T47D (cell line): ENCODE data around the gene C3orf62.

Experiments used
- DNase-seq, 2 experiments: peaks; one replicate each; pipeline versions ENCODE4 v3.0.0 to v3.0.0-alpha.2; 2011 to 2012; ENCODE audit warnings: low read depth in 1 of 2, low spot score in 1 of 2
- JUND ChIP-seq: IDR thresholded peaks from 2 replicates; pipeline ENCODE4 v1.6.1; 2012; ENCODE audit warnings: low read depth
- in situ Hi-C: cut with HindIII; loops from 2 replicates; pipeline ENCODE4 v1.10.0; 2016; ENCODE audit warnings: low sequenced_read_pairs, low pct_unique_long_range_greater_than_20kb

C3orf62 gene

GRCh38 chr3:49276475-49277382, at the start of gene C3orf62:
Gene C3orf62 (minus strand): TSS chr3:49277232. CDS start chr3:49276872, 360 bp downstream.
- no peak for TF ChIP-seq JUND
- in situ Hi-C loops: no loop called here
- no peak for DNase-seq

DNA sequence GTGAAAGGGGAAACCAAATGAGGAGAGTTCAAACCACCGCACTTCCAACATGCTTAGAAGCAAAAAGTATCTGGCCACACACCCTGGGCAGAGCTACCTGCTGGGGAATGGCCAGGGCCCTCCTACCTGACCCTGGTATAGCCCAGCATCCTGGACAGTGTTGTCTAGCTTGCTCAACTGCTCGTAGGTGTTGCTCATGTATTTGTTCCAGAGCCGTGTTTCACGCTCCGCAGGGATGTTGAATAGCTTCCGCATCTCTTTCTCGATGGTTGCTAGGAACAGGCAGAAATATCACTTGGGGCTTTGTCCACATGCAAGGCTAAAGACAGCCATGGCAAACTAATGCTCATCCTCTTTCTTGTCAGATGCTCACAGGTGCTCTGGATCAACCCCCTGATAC, 47.7 kb upstream of the C3orf62 start:
- in situ Hi-C loops: no loop called here
- TF ChIP-seq JUND: no peak
- no peak for DNase-seq

DNA sequence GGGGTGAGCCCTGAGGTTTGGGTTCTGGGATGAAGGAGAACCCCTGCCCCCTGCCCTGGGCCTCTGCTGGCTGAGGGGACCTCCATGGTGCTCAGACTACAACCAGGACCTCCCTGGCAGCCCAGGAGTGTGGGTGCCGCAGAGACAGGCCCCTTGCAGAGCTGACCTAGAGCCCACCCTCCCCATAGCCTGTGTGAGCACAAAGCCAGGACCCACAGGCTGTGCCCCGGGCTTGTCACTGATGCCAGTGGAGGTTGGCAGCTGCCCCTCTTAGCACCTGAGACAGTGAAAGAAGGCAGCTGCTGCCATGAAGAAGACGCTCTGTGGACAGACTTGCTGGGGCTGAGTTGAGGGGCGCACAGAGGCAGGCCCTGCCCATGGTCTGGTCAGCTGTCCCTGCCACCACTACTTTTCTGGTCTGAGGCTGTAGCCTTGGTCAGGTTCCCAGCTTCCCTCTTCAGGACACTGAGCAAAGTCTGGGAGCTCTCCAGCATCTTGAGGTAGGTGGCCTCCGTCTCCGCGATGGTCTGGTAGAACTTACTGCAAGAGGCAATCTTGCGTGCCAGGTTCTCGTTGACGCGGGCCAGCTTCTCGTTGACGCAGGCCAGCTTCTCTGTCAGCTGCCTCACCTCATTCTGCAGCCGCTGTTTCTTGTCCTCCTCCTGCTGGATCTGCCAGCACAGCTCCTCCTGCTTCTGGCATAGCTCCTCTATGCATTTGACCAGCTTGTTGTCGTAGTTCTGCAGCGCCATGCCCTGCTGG, 39.8 kb upstream of the C3orf62 start:
- in situ Hi-C loops: no loop called here
- no peak for DNase-seq
- TF ChIP-seq JUND: no peak

DNA sequence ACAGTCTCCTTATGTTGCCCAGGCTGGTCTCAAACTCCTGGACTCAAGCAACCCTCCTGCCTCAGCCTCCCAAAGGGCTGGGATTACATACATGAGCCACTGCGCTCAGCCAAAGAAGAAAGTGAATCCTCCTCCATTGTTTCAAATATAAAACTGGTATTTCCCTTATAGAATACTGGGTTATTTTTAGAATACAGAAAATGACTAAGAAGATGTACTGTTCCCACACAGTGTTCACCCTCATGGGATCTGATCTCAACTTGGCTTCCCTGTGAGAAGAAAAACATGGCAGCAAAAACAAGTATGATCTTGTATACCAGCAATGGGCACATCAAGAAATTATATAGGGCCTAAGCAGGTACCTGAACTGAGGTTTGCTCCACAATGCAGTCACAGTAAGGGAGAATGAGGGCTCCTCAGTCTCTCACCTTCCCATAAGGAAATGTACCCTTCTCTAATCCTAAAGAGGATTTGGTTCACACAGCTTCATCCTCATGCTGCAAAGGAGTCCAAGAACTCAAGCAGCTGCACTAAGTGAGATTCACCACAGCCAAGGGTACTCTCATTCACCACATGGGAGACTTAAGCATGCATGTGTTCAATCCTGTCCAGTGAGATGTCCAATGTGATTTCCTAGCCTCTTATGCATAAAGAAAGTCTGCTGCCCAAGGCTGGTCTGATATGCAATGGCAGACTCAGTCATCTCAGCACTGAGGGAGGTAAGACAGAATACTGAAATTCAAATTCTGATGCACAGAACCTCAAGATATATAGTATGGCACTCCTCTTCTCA, 37.1 kb upstream of the C3orf62 start:
- no peak for DNase-seq
- in situ Hi-C loops: no loop called here
- TF ChIP-seq JUND: no peak

GRCh38 chr3:49311283-49311682, 34.3 kb upstream of the C3orf62 start:
- in situ Hi-C loops: no loop called here
- no peak for DNase-seq
- no peak for TF ChIP-seq JUND

DNA sequence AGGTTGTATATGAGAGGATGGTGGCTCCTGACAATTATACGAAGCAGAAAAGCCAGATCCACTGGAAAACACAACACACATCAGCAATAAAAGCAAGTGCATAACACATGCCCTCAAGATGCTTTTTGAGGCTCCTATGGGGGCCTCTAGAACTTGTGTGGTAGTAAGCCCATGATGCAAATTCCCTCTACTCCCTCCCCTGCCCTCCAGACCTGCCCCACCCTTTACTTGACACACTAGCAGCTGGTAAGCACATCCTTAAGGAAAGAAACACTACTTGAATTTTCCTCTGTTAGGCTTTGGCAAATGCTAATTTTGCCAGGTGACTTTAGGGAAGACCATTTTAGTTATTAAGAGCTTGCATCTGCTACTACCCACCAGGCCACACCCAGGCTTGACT, 33.6 kb upstream of the C3orf62 start:
- in situ Hi-C loops: no loop called here

DNA sequence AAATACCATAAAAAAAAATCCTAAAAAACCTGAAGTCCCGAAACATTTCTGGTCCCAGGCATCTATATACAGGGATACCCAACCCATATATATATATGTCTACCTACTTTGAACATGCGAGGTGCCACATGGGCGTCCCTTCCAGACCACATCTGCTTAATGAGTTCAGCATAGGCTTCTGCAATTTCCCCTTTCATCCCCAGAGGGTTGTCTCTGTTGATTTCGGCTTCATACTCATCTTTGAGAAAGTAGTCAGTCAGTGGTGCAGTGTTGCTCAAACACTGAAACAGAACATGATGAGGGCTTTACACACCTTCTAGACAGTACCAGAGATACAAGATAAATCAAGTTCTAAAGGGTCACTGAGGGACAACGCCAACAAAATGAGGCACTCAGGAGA, 28.6 kb upstream of the C3orf62 start:
- in situ Hi-C loops: no loop called here
- DNase-seq: no peak
- no peak for TF ChIP-seq JUND

More for the DNA sequence above, 33.6 kb upstream of the C3orf62 start:
- TF ChIP-seq JUND: no peak
- no peak for DNase-seq

GRCh38 chr3:49302613-49303012, 25.6 kb upstream of the C3orf62 start:
- no peak for DNase-seq
- in situ Hi-C loops: no loop called here
- no peak for TF ChIP-seq JUND

DNA sequence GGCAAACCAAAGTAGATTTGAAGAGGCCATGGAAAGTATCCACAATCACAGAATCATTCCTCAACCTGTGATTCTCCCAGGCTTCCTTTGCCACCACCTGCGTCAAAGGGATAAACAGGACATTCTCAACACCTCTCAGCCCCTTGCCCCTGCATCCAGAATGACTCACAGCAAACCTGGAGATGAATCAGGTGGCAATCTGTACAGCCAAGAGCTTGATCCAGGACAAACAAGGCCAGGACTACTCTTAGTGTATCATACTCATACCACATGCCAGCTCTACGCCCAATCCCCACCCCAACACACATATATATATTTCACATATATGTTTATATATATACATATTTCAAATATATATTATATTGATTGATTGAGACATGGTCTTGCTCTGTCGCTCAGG, 23.6 kb upstream of the C3orf62 start:
- in situ Hi-C loops: no loop called here
- no peak for DNase-seq
- TF ChIP-seq JUND: no peak

- no peak for TF ChIP-seq JUND
- in situ Hi-C loops: no loop called here
- no peak for DNase-seq
Measured at GRCh38 chr3:49298511-49298910, 21.5 kb upstream of the C3orf62 start.

DNA sequence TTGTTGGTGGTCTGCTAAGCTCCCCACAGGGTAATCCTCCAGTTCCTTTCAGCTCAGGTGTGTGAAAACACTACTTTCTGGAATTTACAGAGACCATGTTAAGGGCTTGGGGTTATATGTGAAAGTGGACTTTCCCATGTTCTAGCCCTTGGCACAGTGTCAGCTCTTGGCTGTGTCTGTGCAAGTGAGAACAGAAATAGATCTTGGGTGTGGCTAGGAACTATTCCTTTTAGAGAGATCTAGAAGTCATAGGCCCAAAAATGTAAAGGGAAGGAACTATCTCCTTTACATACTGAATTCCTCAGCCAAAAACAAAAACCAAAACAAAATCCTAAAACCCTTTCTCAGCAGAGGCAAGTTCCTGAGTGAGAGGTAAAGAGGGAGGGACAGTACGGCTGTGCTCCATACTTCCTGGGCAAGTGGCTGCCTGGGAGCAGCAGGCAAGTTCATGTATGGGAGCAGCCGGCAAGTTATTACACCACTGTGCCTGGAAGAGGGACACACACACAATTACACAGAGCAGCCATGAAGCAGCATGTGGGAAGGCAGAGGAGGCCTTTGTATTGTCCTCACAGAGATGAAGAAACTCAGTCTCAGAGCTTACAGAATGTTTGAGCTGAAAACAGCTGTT, 19.9 kb upstream of the C3orf62 start:
- in situ Hi-C loops: no loop called here
- no peak for TF ChIP-seq JUND
- DNase-seq: no peak

- in situ Hi-C loops: no loop called here
Measured at GRCh38 chr3:49295489-49296058, 18.5 kb upstream of the C3orf62 start.

More at GRCh38 chr3:49295489-49296058, 18.5 kb upstream of the C3orf62 start:
- no peak for TF ChIP-seq JUND
- DNase-seq: peak in 1 of 2 experiments; percentile 36
